CD14-positive monocyte (primary cell): ENCODE results near the gene ALKBH8. TPM values are rescaled to one million over a fixed set of nuclear protein-coding genes. Genes with fewer than 3 reads are reported as not detected.
"Not testable (repeated sequence)": the region's sequence is repeated elsewhere in the genome, so short reads cannot be mapped to it uniquely, and the experiment has no call there.

ENCODE experiments used
- DNase-seq, 3 donors: peaks; one replicate each; pipeline ENCODE4 v3.0.0-alpha.2; 2011 to 2022
- H2AFZ ChIP-seq: 2 replicates; pipeline ENCODE4 v1.6.0; 2012; ENCODE audit warnings: mild to moderate bottlenecking, low read depth, low read length, inconsistent platforms; ENCODE audit not compliant: insufficient read depth, poor library complexity, severe bottlenecking
- H3K27ac ChIP-seq, 2 donors: 1 replicate in 1 of 2; 2 replicates in 1 of 2; pipeline ENCODE4 v1.5.1; 2012 to 2013; ENCODE audit warnings: low read length in 2 of 2, control low read depth in 1 of 2, inconsistent platforms in 1 of 2, low read depth in 1 of 2, mild to moderate bottlenecking in 1 of 2
- H3K27me3 ChIP-seq, 2 donors: one replicate each; pipeline versions ENCODE4 v1.6.0 to v1.6.1; 2011 to 2013; ENCODE audit warnings: low read length in 2 of 2; ENCODE audit not compliant: control insufficient read depth in 2 of 2, insufficient read depth in 2 of 2
- H3K36me3 ChIP-seq, 2 donors: replicated peaks in 1 of 2; 1 replicate in 1 of 2; 2 replicates in 1 of 2; pipeline versions ENCODE4 v1.5.1 to v1.6.1; 2012 to 2013; ENCODE audit warnings: low read length in 2 of 2, control low read depth in 1 of 2, inconsistent platforms in 1 of 2, mild to moderate bottlenecking in 1 of 2; ENCODE audit not compliant: insufficient read depth in 2 of 2, control insufficient read depth in 1 of 2
- H3K4me1 ChIP-seq, 2 donors: 1 replicate in 1 of 2; 2 replicates in 1 of 2; pipeline versions ENCODE4 v1.5.1 to v1.6.1; 2012 to 2013; ENCODE audit warnings: low read length in 2 of 2, control low read depth in 1 of 2, inconsistent platforms in 1 of 2, mild to moderate bottlenecking in 1 of 2, moderate library complexity in 1 of 2; ENCODE audit not compliant: insufficient read depth in 2 of 2, control insufficient read depth in 1 of 2
- H3K4me2 ChIP-seq: replicated peaks from 2 replicates; pipeline ENCODE3; 2012; ENCODE audit warnings: low read length, moderate library complexity, mild to moderate bottlenecking; ENCODE audit not compliant: poor library complexity, severe bottlenecking; ENCODE audit errors: extremely low read depth
- H3K4me3 ChIP-seq, 3 experiments: fragments of 200-600 bp in 1 of 3; sonication (generic) in 1 of 3; replicated peaks in 1 of 3; 1 replicate in 2 of 3; 2 replicates in 1 of 3; pipeline ENCODE4 v1.5.1; 2011 to 2013; ENCODE audit warnings: low read length in 3 of 3, mild to moderate bottlenecking in 3 of 3, control low read depth in 2 of 3, low read depth in 2 of 3, inconsistent platforms in 1 of 3, moderate library complexity in 1 of 3
- H3K79me2 ChIP-seq: 2 replicates; pipeline ENCODE4 v1.6.0; 2012; ENCODE audit warnings: mild to moderate bottlenecking, control low read depth, inconsistent platforms, low read length, moderate library complexity; ENCODE audit not compliant: insufficient read depth
- H3K9ac ChIP-seq: 2 replicates; pipeline ENCODE4 v1.6.0; 2017; ENCODE audit warnings: low read length, mild to moderate bottlenecking; ENCODE audit not compliant: insufficient read depth, poor library complexity, severe bottlenecking
- H3K9me3 ChIP-seq, 2 donors: replicated peaks in 1 of 2; 1 replicate in 1 of 2; 2 replicates in 1 of 2; pipeline versions ENCODE4 v1.5.1 to v1.6.1; 2012 to 2013; ENCODE audit warnings: low read length in 2 of 2, control low read depth in 1 of 2; ENCODE audit not compliant: control insufficient read depth in 1 of 2, insufficient read depth in 1 of 2
- H4K20me1 ChIP-seq: 2 replicates; pipeline ENCODE4 v1.6.0; 2012; ENCODE audit warnings: mild to moderate bottlenecking, low read length, control low read depth, moderate library complexity; ENCODE audit not compliant: insufficient read depth
- H3K27ac Mint-ChIP-seq, 7 donors: one replicate each; pipeline ENCODE4 v1.8.0; 2020; ENCODE audit warnings: mild to moderate bottlenecking in 7 of 7, mixed read lengths in 7 of 7, moderate library complexity in 6 of 7, inconsistent platforms in 2 of 7
- H3K27me3 Mint-ChIP-seq, 3 donors: one replicate each; pipeline ENCODE4 v1.8.0; 2021 to 2022; ENCODE audit warnings: low read depth in 3 of 3, mild to moderate bottlenecking in 3 of 3, mixed read lengths in 3 of 3, moderate library complexity in 3 of 3, inconsistent platforms in 1 of 3
- H3K36me3 Mint-ChIP-seq, 2 donors: one replicate each; pipeline ENCODE4 v1.8.0; 2020; ENCODE audit warnings: mixed read lengths in 2 of 2, inconsistent platforms in 1 of 2, mild to moderate bottlenecking in 1 of 2
- H3K4me1 Mint-ChIP-seq: one replicate; pipeline ENCODE4 v1.8.0; 2020; ENCODE audit warnings: mild to moderate bottlenecking, mixed read lengths
- H3K4me3 Mint-ChIP-seq, 2 donors: one replicate each; pipeline ENCODE4 v1.8.0; 2020; ENCODE audit warnings: mild to moderate bottlenecking in 2 of 2, mixed read lengths in 2 of 2, moderate library complexity in 1 of 2
- H3K9me3 Mint-ChIP-seq, 7 donors: one replicate each; pipeline ENCODE4 v1.8.0; 2020 to 2022; ENCODE audit warnings: mixed read lengths in 7 of 7, mild to moderate bottlenecking in 6 of 7, moderate library complexity in 6 of 7, inconsistent platforms in 2 of 7
- CTCF ChIP-seq: fragments of 200-600 bp; IDR thresholded peaks from one replicate; pipeline ENCODE4 v1.8.0; 2022; ENCODE audit warnings: antibody characterized with exemption, mild to moderate bottlenecking
- intact Hi-C, 2 donors: fragments of 100-400 bp; cut with micrococcal nuclease; formaldehyde crosslinking; loops; one replicate each; pipeline versions ENCODE4 v1.15.0 to v1.15.1; 2023
- polyA plus RNA-seq, 3 donors: library from polyadenylated mRNA; depleted of rRNA in 1 of 3; unstranded in 2 of 3; stranded (reverse) in 1 of 3; fragments of 300-500 nt in 2 of 3; fragments of >200 nt in 1 of 3; fragmentation: Illumina TruSeq in 2 of 3; gene quantifications; 1 replicate in 2 of 3; 2 replicates in 1 of 3; pipeline ENCODE4 v1.2.3, GENCODE V29; 2012 to 2021

The ALKBH8 gene
- polyA plus RNA-seq, 3 donors = 0.83 to 2.6 (median 1.8) TPM

- no peaks in the 10 kb centered on the region for H3K4me1 ChIP-seq
- H3K36me3 Mint-ChIP-seq = peaks cover 39 to 40% of the 10 kb centered on the region in 2 donors
Measured at GRCh38 chr11:107538239-107538638, 27.3 kb downstream of the ALKBH8 start.

GRCh38 chr11:107537155-107537554 is 28.4 kb downstream of the ALKBH8 start:
- H3K79me2 ChIP-seq, H3K4me3 Mint-ChIP-seq, H3K27me3 Mint-ChIP-seq, H3K9ac ChIP-seq, H3K4me3 ChIP-seq, intact Hi-C loops, H3K9me3 Mint-ChIP-seq, H3K4me1 Mint-ChIP-seq, H3K27ac ChIP-seq, H3K9me3 ChIP-seq, H3K27me3 ChIP-seq, H3K4me1 ChIP-seq, H3K4me2 ChIP-seq, H2AFZ ChIP-seq, H4K20me1 ChIP-seq, H3K27ac Mint-ChIP-seq, DNase-seq: not testable (repeated sequence)
- peaks cover 36 to 37% of the 10 kb centered on the region in 2 donors for H3K36me3 Mint-ChIP-seq
- peaks cover under 1 to 28% of the 10 kb centered on the region in 2 donors for H3K36me3 ChIP-seq

More at GRCh38 chr11:107538239-107538638, 27.3 kb downstream of the ALKBH8 start:
- intact Hi-C loops = no loop called here
- no peaks in the 10 kb centered on the region for H3K27me3 Mint-ChIP-seq
- no peak overlapping the region for H3K4me3 ChIP-seq
- H3K4me2 ChIP-seq = no peak overlapping the region
- H3K9me3 ChIP-seq = no peaks in the 10 kb centered on the region
- H3K79me2 ChIP-seq = no peaks in the 10 kb centered on the region
- no peaks in the 10 kb centered on the region for H3K27me3 ChIP-seq
- H3K4me1 Mint-ChIP-seq = no peaks in the 10 kb centered on the region
- no peak overlapping the region for H3K9ac ChIP-seq
- H3K27ac Mint-ChIP-seq = no peak overlapping the region
- H4K20me1 ChIP-seq = no peaks in the 10 kb centered on the region
- no peak overlapping the region for H3K27ac ChIP-seq
- DNase-seq = no peak
- peaks cover 0 to 3% (median 0%) of the 10 kb centered on the region in 7 donors for H3K9me3 Mint-ChIP-seq
- no peak overlapping the region for H3K4me3 Mint-ChIP-seq
- no peak for TF ChIP-seq CTCF
- H3K36me3 ChIP-seq = peaks cover 0 to 32% of the 10 kb centered on the region in 2 donors
- H2AFZ ChIP-seq = no peak overlapping the region
